ENCODE data around the gene STARD5. TPM values are rescaled to one million over a fixed set of nuclear protein-coding genes. Genes with fewer than 3 reads are reported as not detected.

STARD5 gene
- total RNA-seq, 1 donor from 2014 or later, result 4.6 TPM

GRCh38 chr15:81293728-81294515, 30.0 kb downstream of the STARD5 start:
- Mint-ChIP-seq H3K4me3 (peak overlapping the region; percentile 97), H3K4me1 (ENCODE audit: low read depth) (peaks cover 76% of the 10 kb centered on the region), H3K27me3 (ENCODE audit: insufficient read depth) (no peaks in the 10 kb centered on the region), H3K9me3 (no peaks in the 10 kb centered on the region), H3K36me3 (ENCODE audit: low read depth) (peaks cover 20% of the 10 kb centered on the region), H3K27ac (peak overlapping the region; percentile 94)
- DNase-seq (ENCODE audit: low spot score), result peak; percentile 76
- intact Hi-C loops (cut with micrococcal nuclease), result loop anchor here (1.0 to 10.0 kb wide), 8 partner anchors 8 to 1518 kb away; partner anchors contain the start of genes BCL2A1, MEX3B, RPS17 and TLNRD1

- Mint-ChIP-seq H3K36me3 (ENCODE audit: low read depth) (peaks cover 18% of the 10 kb centered on the region), H3K9me3 (peaks cover 4% of the 10 kb centered on the region), H3K4me3 (peak overlapping the region; percentile 97), H3K4me1 (ENCODE audit: low read depth) (peaks cover 67% of the 10 kb centered on the region), H3K27ac (peak overlapping the region; percentile 85), H3K27me3 (ENCODE audit: insufficient read depth) (no peaks in the 10 kb centered on the region)
- intact Hi-C loops (cut with micrococcal nuclease), result loop anchor here (2.0 to 10.0 kb wide), 4 partner anchors 18 to 1520 kb away; partner anchors contain the start of genes MEX3B and RPS17
- peak; percentile 53 for DNase-seq (ENCODE audit: low spot score)
Observed at GRCh38 chr15:81292523-81293001, 31.4 kb downstream of the STARD5 start.

- Mint-ChIP-seq H3K27ac (peak overlapping the region; percentile 85), H3K9me3 (peaks cover 6% of the 10 kb centered on the region), H3K4me3 (peak overlapping the region; percentile 97), H3K27me3 (ENCODE audit: insufficient read depth) (no peaks in the 10 kb centered on the region), H3K4me1 (ENCODE audit: low read depth) (peaks cover 69% of the 10 kb centered on the region), H3K36me3 (ENCODE audit: low read depth) (peaks cover 16% of the 10 kb centered on the region)
- no peak for DNase-seq (ENCODE audit: low spot score)
- intact Hi-C loops (cut with micrococcal nuclease), result loop anchor here (2.0 to 10.0 kb wide), 4 partner anchors 17 to 1520 kb away; partner anchors contain the start of genes MEX3B and RPS17
Observed at GRCh38 chr15:81291916-81292522, 31.9 kb downstream of the STARD5 start.

GRCh38 chr15:81289910-81290309, 34.0 kb downstream of the STARD5 start:
- peaks cover 16% of the 10 kb centered on the region for H3K36me3 Mint-ChIP-seq (ENCODE audit: low read depth)
- no peak overlapping the region for H3K4me3 Mint-ChIP-seq
- no peak overlapping the region for H3K27ac Mint-ChIP-seq
- DNase-seq (ENCODE audit: low spot score), result no peak
- no peaks in the 10 kb centered on the region for H3K27me3 Mint-ChIP-seq (ENCODE audit: insufficient read depth)
- intact Hi-C loops (cut with micrococcal nuclease), result loop anchor here (5.0 to 10.0 kb wide), 3 partner anchors 757 to 1522 kb away; partner anchors contain the start of genes MEX3B and RPS17
- H3K4me1 Mint-ChIP-seq (ENCODE audit: low read depth), result peaks cover 69% of the 10 kb centered on the region
- peaks cover 11% of the 10 kb centered on the region for H3K9me3 Mint-ChIP-seq

- Mint-ChIP-seq H3K27ac (no peak overlapping the region), H3K9me3 (peaks cover 11% of the 10 kb centered on the region)
- intact Hi-C loops (cut with micrococcal nuclease), result no loop called here
Observed at GRCh38 chr15:81288616-81289015, 35.3 kb downstream of the STARD5 start.

GRCh38 chr15:81288040-81288439, 35.9 kb downstream of the STARD5 start:
- Mint-ChIP-seq H3K36me3 (ENCODE audit: low read depth) (peaks cover 16% of the 10 kb centered on the region), H3K9me3 (peaks cover 11% of the 10 kb centered on the region), H3K4me3 (no peak overlapping the region), H3K27me3 (ENCODE audit: insufficient read depth) (no peaks in the 10 kb centered on the region), H3K27ac (no peak overlapping the region), H3K4me1 (ENCODE audit: low read depth) (peaks cover 54% of the 10 kb centered on the region)
- no peak for DNase-seq (ENCODE audit: low spot score)
- intact Hi-C loops (cut with micrococcal nuclease), result no loop called here

More at GRCh38 chr15:81288616-81289015, 35.3 kb downstream of the STARD5 start:
- no peak overlapping the region for H3K4me3 Mint-ChIP-seq
- DNase-seq (ENCODE audit: low spot score), result no peak
- peaks cover 16% of the 10 kb centered on the region for H3K36me3 Mint-ChIP-seq (ENCODE audit: low read depth)
- no peaks in the 10 kb centered on the region for H3K27me3 Mint-ChIP-seq (ENCODE audit: insufficient read depth)
- peaks cover 57% of the 10 kb centered on the region for H3K4me1 Mint-ChIP-seq (ENCODE audit: low read depth)

GRCh38 chr15:81286621-81287121, 37.3 kb downstream of the STARD5 start:
- Mint-ChIP-seq H3K27me3 (ENCODE audit: insufficient read depth) (no peaks in the 10 kb centered on the region), H3K4me1 (ENCODE audit: low read depth) (peaks cover 46% of the 10 kb centered on the region), H3K36me3 (ENCODE audit: low read depth) (peaks cover 19% of the 10 kb centered on the region), H3K4me3 (peak overlapping the region; percentile 34), H3K9me3 (peaks cover 11% of the 10 kb centered on the region), H3K27ac (peak overlapping the region; percentile 64)
- intact Hi-C loops (cut with micrococcal nuclease), result loop anchor here (1.0 kb wide), 1 partner anchor 8 kb away; no protein-coding TSS in a partner anchor
- DNase-seq (ENCODE audit: low spot score), result no peak

GRCh38 chr15:81285461-81285860, 38.5 kb downstream of the STARD5 start:
- Mint-ChIP-seq H3K4me1 (ENCODE audit: low read depth) (peaks cover 41% of the 10 kb centered on the region), H3K27ac (no peak overlapping the region), H3K27me3 (ENCODE audit: insufficient read depth) (no peaks in the 10 kb centered on the region), H3K36me3 (ENCODE audit: low read depth) (peaks cover 19% of the 10 kb centered on the region), H3K4me3 (peak overlapping the region; percentile 34), H3K9me3 (peaks cover 11% of the 10 kb centered on the region)
- DNase-seq (ENCODE audit: low spot score), result no peak
- intact Hi-C loops (cut with micrococcal nuclease), result no loop called here

GRCh38 chr15:81284256-81285031, 39.5 kb downstream of the STARD5 start:
- Mint-ChIP-seq H3K4me1 (ENCODE audit: low read depth) (peaks cover 49% of the 10 kb centered on the region), H3K4me3 (no peak overlapping the region)

GRCh38 chr15:81282911-81283310, 41.0 kb downstream of the STARD5 start:
- H3K4me1 Mint-ChIP-seq (ENCODE audit: low read depth), result peaks cover 51% of the 10 kb centered on the region
- no peak for DNase-seq (ENCODE audit: low spot score)
- H3K27ac Mint-ChIP-seq, result no peak overlapping the region
- intact Hi-C loops (cut with micrococcal nuclease), result no loop called here
- H3K27me3 Mint-ChIP-seq (ENCODE audit: insufficient read depth), result peaks cover 2% of the 10 kb centered on the region
- H3K9me3 Mint-ChIP-seq, result peaks cover 24% of the 10 kb centered on the region
- H3K36me3 Mint-ChIP-seq (ENCODE audit: low read depth), result peaks cover 20% of the 10 kb centered on the region
- no peak overlapping the region for H3K4me3 Mint-ChIP-seq

More at GRCh38 chr15:81284256-81285031, 39.5 kb downstream of the STARD5 start:
- Mint-ChIP-seq H3K36me3 (ENCODE audit: low read depth) (peaks cover 19% of the 10 kb centered on the region), H3K27me3 (ENCODE audit: insufficient read depth) (peaks cover 2% of the 10 kb centered on the region), H3K9me3 (peaks cover 13% of the 10 kb centered on the region), H3K27ac (peak overlapping the region; percentile 16)
- intact Hi-C loops (cut with micrococcal nuclease), result no loop called here
- no peak for DNase-seq (ENCODE audit: low spot score)

GRCh38 chr15:81282606-81282895, 41.4 kb downstream of the STARD5 start:
- no peak for DNase-seq (ENCODE audit: low spot score)
- Mint-ChIP-seq H3K4me3 (no peak overlapping the region), H3K4me1 (ENCODE audit: low read depth) (peaks cover 48% of the 10 kb centered on the region), H3K9me3 (peaks cover 27% of the 10 kb centered on the region), H3K36me3 (ENCODE audit: low read depth) (peaks cover 17% of the 10 kb centered on the region), H3K27ac (no peak overlapping the region), H3K27me3 (ENCODE audit: insufficient read depth) (peaks cover 2% of the 10 kb centered on the region)
- intact Hi-C loops (cut with micrococcal nuclease), result no loop called here

Measured in activated T-helper 1 cell treated with anti-CD3 and anti-CD28 coated beads, Interleukin-12 subunit alpha, Interleukin-12 subunit beta, Interleukin-2, Interleukin-4 antibody, amounts not matched to agents 30 ng/mL and 10 ng/mL and 1 ng/mL, durations not matched to agents 14 hours and 24 hours and 36 hours (primary cell).